MCF 10A (cell line): ENCODE results near the gene PDE1C. TPM values are rescaled to one million over a fixed set of nuclear protein-coding genes. Genes with fewer than 3 reads are reported as not detected.

Experiments
- BruUV-seq: library from RNA; stranded (reverse); fragments of 400-500 nt; replicated peaks from 2 replicates; lab custom pipeline; 2021; lab: Mats Ljungman, UMichigan
- CTCF ChIA-PET: fragments of 300-600 bp; sonication (Branson Sonifier 250); formaldehyde crosslinking; extraction: SDS; loops from one replicate; lab custom pipeline; 2021; ENCODE audit warnings: antibody characterized with exemption, inconsistent platforms; lab: Yijun Ruan, JAX
- POLR2A ChIA-PET: fragments of 300-600, 350-650 bp; sonication (Branson Sonifier 250); formaldehyde crosslinking; extraction: SDS; loops from one replicate; lab custom pipeline; 2020; ENCODE audit warnings: antibody characterized with exemption, inconsistent platforms; lab: Yijun Ruan, JAX
- DNase-seq: peaks from one replicate; pipeline ENCODE4 v3.0.0-alpha.2; 2018; ENCODE audit not compliant: unreplicated experiment
- H3K27ac Mint-ChIP-seq: one replicate; pipeline ENCODE4 v1.8.0; 2022; ENCODE audit warnings: mild to moderate bottlenecking, low read depth, mixed read lengths; ENCODE audit not compliant: unreplicated experiment
- H3K27me3 Mint-ChIP-seq: one replicate; pipeline ENCODE4 v1.8.0; 2022; ENCODE audit warnings: mixed read lengths; ENCODE audit not compliant: insufficient read depth, unreplicated experiment
- H3K36me3 Mint-ChIP-seq: one replicate; pipeline ENCODE4 v1.8.0; 2022; ENCODE audit warnings: mild to moderate bottlenecking, moderate library complexity, mixed read lengths; ENCODE audit not compliant: insufficient read depth, unreplicated experiment
- H3K4me1 Mint-ChIP-seq: one replicate; pipeline ENCODE4 v1.8.0; 2022; ENCODE audit warnings: mixed read lengths; ENCODE audit not compliant: insufficient read depth, unreplicated experiment
- H3K4me3 Mint-ChIP-seq: one replicate; pipeline ENCODE4 v1.8.0; 2022; ENCODE audit warnings: mild to moderate bottlenecking, moderate library complexity, mixed read lengths; ENCODE audit not compliant: unreplicated experiment
- H3K9me3 Mint-ChIP-seq: one replicate; pipeline ENCODE4 v1.8.0; 2022; ENCODE audit warnings: mixed read lengths; ENCODE audit not compliant: unreplicated experiment
- intact Hi-C: fragments of 100-400 bp; cut with micrococcal nuclease; formaldehyde crosslinking; loops from 2 replicates; pipeline ENCODE4 v1.14.1; 2022
- total RNA-seq: library from RNA; stranded (reverse); gene quantifications from 2 replicates; pipeline ENCODE4 v1.2.3, GENCODE V29; 2022
- TF ChIP-seq, protein P1 (sequence below): fragments of 200-600 bp; IDR thresholded peaks from one replicate; pipeline ENCODE4 v1.8.0; 2022; ENCODE audit warnings: antibody characterized with exemption, mild to moderate bottlenecking; ENCODE audit not compliant: unreplicated experiment

PDE1C gene
- total RNA-seq, 1 experiment from 2014 or later, result 0.14 TPM

DNA sequence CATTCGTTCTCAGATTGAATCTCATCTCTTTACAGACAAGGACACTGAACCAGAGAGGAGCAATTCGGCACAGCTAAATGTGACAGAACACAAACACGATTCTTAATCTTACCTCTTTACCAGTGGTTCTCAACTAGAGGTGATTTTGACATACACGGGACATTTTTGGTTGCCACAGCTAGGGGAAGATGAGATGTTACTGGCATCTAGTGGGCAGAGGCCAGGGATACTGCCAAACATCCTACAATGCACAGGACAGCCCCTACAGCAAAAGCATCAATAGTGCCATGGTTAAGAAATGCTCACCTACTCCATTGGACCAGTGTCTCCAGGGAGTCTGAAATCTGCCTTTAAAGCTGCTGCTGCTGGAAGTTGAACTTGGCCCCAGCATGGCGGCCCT is 27.3 kb downstream of the PDE1C start:
- CTCF ChIA-PET, result interaction anchor here (1.1 kb wide), 1 partner anchor 123 kb away, joined by 3 read pairs; no protein-coding TSS in a partner anchor
- Mint-ChIP-seq H3K36me3 (no peaks in the 10 kb centered on the region), H3K27me3 (no peaks in the 10 kb centered on the region), H3K4me3 (no peak overlapping the region), H3K9me3 (no peaks in the 10 kb centered on the region), H3K4me1 (no peaks in the 10 kb centered on the region), H3K27ac (no peak overlapping the region)
- BruUV-seq, result no TSS peak
- intact Hi-C loops, result loop anchor here (5.0 to 10.0 kb wide), 3 partner anchors 119 to 298 kb away; no protein-coding TSS in a partner anchor
- TF ChIP-seq, protein P1, sequence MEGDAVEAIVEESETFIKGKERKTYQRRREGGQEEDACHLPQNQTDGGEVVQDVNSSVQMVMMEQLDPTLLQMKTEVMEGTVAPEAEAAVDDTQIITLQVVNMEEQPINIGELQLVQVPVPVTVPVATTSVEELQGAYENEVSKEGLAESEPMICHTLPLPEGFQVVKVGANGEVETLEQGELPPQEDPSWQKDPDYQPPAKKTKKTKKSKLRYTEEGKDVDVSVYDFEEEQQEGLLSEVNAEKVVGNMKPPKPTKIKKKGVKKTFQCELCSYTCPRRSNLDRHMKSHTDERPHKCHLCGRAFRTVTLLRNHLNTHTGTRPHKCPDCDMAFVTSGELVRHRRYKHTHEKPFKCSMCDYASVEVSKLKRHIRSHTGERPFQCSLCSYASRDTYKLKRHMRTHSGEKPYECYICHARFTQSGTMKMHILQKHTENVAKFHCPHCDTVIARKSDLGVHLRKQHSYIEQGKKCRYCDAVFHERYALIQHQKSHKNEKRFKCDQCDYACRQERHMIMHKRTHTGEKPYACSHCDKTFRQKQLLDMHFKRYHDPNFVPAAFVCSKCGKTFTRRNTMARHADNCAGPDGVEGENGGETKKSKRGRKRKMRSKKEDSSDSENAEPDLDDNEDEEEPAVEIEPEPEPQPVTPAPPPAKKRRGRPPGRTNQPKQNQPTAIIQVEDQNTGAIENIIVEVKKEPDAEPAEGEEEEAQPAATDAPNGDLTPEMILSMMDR, result no peak
- POLR2A ChIA-PET, result no interaction called here
- no peak for DNase-seq

DNA sequence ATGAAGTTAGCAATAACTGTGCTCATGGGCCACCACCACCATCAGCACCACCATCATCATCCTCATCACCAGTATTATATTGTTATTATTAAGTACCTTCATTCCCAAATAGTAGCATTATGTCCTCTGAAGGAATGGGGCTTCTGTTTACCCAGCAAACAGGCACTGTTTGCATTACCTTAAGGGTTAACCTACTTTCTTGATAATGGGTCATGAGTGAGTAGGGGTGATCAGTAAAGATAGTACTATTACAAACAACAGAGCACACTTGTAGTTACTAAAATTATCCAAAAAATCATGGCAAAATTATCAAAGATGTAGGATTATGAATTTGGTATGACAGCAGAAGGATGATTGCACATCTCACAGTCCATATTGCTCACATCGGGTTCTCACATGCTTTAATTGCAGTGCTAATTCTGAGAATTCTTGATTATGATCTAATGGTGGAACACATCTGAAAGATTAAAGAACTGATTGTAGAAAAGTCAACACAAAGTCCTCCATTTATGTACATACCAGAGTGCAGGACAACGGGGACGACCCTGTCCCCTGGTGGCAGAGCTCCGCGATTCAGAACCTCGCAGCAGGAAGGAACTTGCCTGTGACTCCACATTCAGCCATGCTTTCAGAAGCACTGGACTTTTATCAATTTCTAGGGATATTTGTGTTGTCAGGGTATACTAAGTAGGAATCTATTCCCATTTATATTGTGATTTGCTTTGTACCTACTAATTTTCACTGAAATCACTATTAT is 31.0 kb downstream of the PDE1C start:
- DNase-seq, result no peak
- ChIA-PET POLR2A (no interaction called here), CTCF (no interaction called here)
- BruUV-seq, result no TSS peak
- peaks cover 7% of the 10 kb centered on the region for H3K4me1 Mint-ChIP-seq
- intact Hi-C loops, result no loop called here
- TF ChIP-seq, protein P1, result no peak
- no peaks in the 10 kb centered on the region for H3K9me3 Mint-ChIP-seq
- no peaks in the 10 kb centered on the region for H3K36me3 Mint-ChIP-seq
- no peaks in the 10 kb centered on the region for H3K27me3 Mint-ChIP-seq
- no peak overlapping the region for H3K27ac Mint-ChIP-seq
- H3K4me3 Mint-ChIP-seq, result no peak overlapping the region

DNA sequence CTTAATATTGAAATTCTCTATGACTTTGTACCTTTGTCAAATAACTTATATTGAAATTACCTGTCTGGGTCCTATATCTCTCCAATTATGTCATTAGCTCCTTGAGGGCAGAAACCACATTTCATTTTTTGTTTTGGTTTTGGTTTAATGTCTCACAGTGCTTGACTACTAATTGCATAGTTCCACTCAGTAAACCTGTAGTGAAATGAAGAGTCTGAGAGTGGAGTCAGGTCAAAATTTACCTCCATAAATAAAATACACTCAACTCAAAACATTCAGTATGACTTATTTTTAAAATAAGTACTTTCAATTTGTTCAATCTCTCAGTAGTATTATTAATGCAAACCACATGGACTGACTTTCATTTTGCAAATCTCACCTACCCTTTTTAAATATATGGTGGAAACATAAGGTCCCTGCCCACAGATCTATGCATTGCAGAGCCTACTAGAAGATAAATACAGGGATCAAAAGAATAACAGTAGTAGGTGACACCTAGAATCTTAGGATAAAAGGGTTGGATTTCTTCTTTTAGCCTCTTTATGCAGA is 32.5 kb downstream of the PDE1C start:
- ChIA-PET CTCF (interaction anchor here (0.7 kb wide), 1 partner anchor 38 kb away, joined by 3 read pairs; no protein-coding TSS in a partner anchor), POLR2A (no interaction called here)
- no TSS peak for BruUV-seq
- TF ChIP-seq, protein P1, result no peak
- no peaks in the 10 kb centered on the region for H3K36me3 Mint-ChIP-seq
- DNase-seq, result no peak
- peaks cover 7% of the 10 kb centered on the region for H3K4me1 Mint-ChIP-seq
- no peak overlapping the region for H3K27ac Mint-ChIP-seq
- H3K9me3 Mint-ChIP-seq, result no peaks in the 10 kb centered on the region
- H3K4me3 Mint-ChIP-seq, result no peak overlapping the region
- intact Hi-C loops, result no loop called here
- no peaks in the 10 kb centered on the region for H3K27me3 Mint-ChIP-seq

DNA sequence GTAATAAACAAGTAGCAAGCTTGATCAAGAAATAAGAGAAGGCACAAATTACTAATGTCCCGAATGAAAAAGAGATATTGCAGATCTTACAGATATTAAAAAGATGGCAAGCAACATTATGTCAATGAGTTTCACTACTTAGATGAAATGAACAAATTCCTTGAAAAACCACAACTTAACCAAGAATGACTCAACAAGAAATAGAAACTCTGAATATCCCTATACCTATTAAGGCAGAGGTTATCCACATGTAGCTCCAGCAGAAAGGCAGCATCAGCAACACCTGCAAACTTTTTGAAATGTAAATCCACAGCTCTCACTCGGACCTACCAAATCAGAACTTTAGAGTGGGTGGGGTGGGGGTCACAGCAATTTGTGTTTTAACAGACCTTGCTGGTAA is 33.6 kb downstream of the PDE1C start:
- ChIA-PET POLR2A (no interaction called here), CTCF (no interaction called here)
- Mint-ChIP-seq H3K27me3 (no peaks in the 10 kb centered on the region), H3K4me1 (peaks cover 7% of the 10 kb centered on the region), H3K36me3 (no peaks in the 10 kb centered on the region), H3K4me3 (no peak overlapping the region), H3K27ac (no peak overlapping the region), H3K9me3 (no peaks in the 10 kb centered on the region)
- intact Hi-C loops, result no loop called here
- TF ChIP-seq, protein P1, result no peak
- no peak for DNase-seq
- no TSS peak for BruUV-seq
